Fibroblast of skin of left biceps (primary cell): ENCODE data around the gene ADRM1.

Experiments
- DNase-seq, 2 experiments: peaks; one replicate each; pipeline ENCODE4 v3.0.0-alpha.2; 2013; ENCODE audit warnings: low read depth in 2 of 2

Gene ADRM1

GRCh38 chr20:62280303-62280702 lies 22.5 kb upstream of the ADRM1 start:
- DNase-seq, result no peak

GRCh38 chr20:62281161-62281933 lies 21.4 kb upstream of the ADRM1 start:
- DNase-seq, result no peak

- no peak for DNase-seq
These were observed 20.7 kb upstream of the ADRM1 start for GRCh38 chr20:62282103-62282502.

- no peak for DNase-seq
These were observed 19.8 kb upstream of the ADRM1 start for GRCh38 chr20:62282877-62283503.

- no peak for DNase-seq
These were observed 18.3 kb upstream of the ADRM1 start for GRCh38 chr20:62284448-62284847.

- no peak for DNase-seq
These were observed 17.6 kb upstream of the ADRM1 start for GRCh38 chr20:62285151-62285550.

GRCh38 chr20:62285722-62286121 lies 17.1 kb upstream of the ADRM1 start:
- DNase-seq, result no peak

GRCh38 chr20:62286493-62287064 lies 16.2 kb upstream of the ADRM1 start:
- DNase-seq, result no peak

GRCh38 chr20:62287129-62287528 lies 15.7 kb upstream of the ADRM1 start:
- DNase-seq, result no peak

GRCh38 chr20:62287759-62288534 lies 14.8 kb upstream of the ADRM1 start:
- DNase-seq, result no peak

- no peak for DNase-seq
These were observed 14.2 kb upstream of the ADRM1 start for GRCh38 chr20:62288535-62289105.

GRCh38 chr20:62289131-62289530 lies 13.7 kb upstream of the ADRM1 start:
- no peak for DNase-seq

- no peak for DNase-seq
These were observed 12.9 kb upstream of the ADRM1 start for GRCh38 chr20:62289898-62290297.

- no peak for DNase-seq
These were observed 11.3 kb upstream of the ADRM1 start for GRCh38 chr20:62291251-62292066.

GRCh38 chr20:62292108-62292507 lies 10.7 kb upstream of the ADRM1 start:
- no peak for DNase-seq

GRCh38 chr20:62293111-62293784 lies 9.5 kb upstream of the ADRM1 start:
- DNase-seq, result no peak

- no peak for DNase-seq
These were observed 8.9 kb upstream of the ADRM1 start for GRCh38 chr20:62293946-62294345.

- no peak for DNase-seq
These were observed 8.3 kb upstream of the ADRM1 start for GRCh38 chr20:62294516-62294915.

GRCh38 chr20:62296724-62297448 lies 5.9 kb upstream of the ADRM1 start:
- no peak for DNase-seq
